Transverse colon (tissue), 4 donors: ENCODE data around the gene PRKG1. TPM values are rescaled to one million over a fixed set of nuclear protein-coding genes. Genes with fewer than 3 reads are reported as not detected.
"Not testable (repeated sequence)": the region's sequence is repeated elsewhere in the genome, so short reads cannot be mapped to it uniquely, and the experiment has no call there.

Experiments used
- DNase-seq: peaks from one replicate; pipeline ENCODE4 v3.0.0-alpha.2; 2019
- H3K27ac ChIP-seq, 4 donors: fragments of 200-600 bp; sonication (generic); 2 replicates each; pipeline ENCODE4 v1.5.1; 2016 to 2018; ENCODE audit warnings: inconsistent platforms in 4 of 4
- H3K27me3 ChIP-seq: fragments of 200-600 bp; sonication (generic); 2 replicates; pipeline ENCODE4 v1.5.1; 2017; ENCODE audit warnings: inconsistent platforms
- H3K36me3 ChIP-seq, 4 donors: fragments of 200-600 bp; sonication (generic); 2 replicates each; pipeline ENCODE4 v1.5.1; 2017 to 2019; ENCODE audit warnings: inconsistent platforms in 4 of 4
- H3K4me1 ChIP-seq, 4 donors: fragments of 200-600 bp; sonication (generic); 2 replicates each; pipeline ENCODE4 v1.5.1; 2017 to 2020; ENCODE audit warnings: inconsistent platforms in 4 of 4
- H3K4me3 ChIP-seq, 4 donors: fragments of 200-600 bp; sonication (generic); 1 replicate in 1 of 4; 2 replicates in 3 of 4; pipeline versions ENCODE4 v1.5.1 to v1.6.1; 2017 to 2019; ENCODE audit warnings: inconsistent platforms in 4 of 4
- H3K9me3 ChIP-seq, 2 donors: fragments of 200-600 bp; sonication (generic); 2 replicates each; pipeline ENCODE4 v1.5.1; 2017 to 2019; ENCODE audit warnings: inconsistent platforms in 2 of 2
- CTCF ChIP-seq, 5 experiments: fragments of 200-600 bp in 3 of 5; fragments of 450-650 bp in 2 of 5; sonication (generic) in 3 of 5; IDR thresholded peaks; 1 replicate in 2 of 5; 2 replicates in 3 of 5; pipeline ENCODE4 v1.5.1; 2016 to 2017; ENCODE audit warnings: antibody characterized with exemption in 5 of 5, inconsistent platforms in 3 of 5, mild to moderate bottlenecking in 2 of 5, moderate library complexity in 1 of 5
- EP300 ChIP-seq: sonication (generic); formaldehyde crosslinking; IDR thresholded peaks from one replicate; pipeline ENCODE4 v1.6.1; 2017; ENCODE audit warnings: antibody characterized with exemption, low read depth
- POLR2A ChIP-seq: fragments of 450-650 bp; IDR thresholded peaks from one replicate; pipeline ENCODE4 v1.6.1; 2016; ENCODE audit warnings: antibody characterized with exemption, mild to moderate bottlenecking, moderate library complexity
- POLR2AphosphoS5 ChIP-seq, 3 donors: sonication (generic); formaldehyde crosslinking; IDR thresholded peaks; one replicate each; pipeline ENCODE4 v1.6.1; 2016; ENCODE audit warnings: antibody characterized with exemption in 3 of 3
- WGBS, 2 donors: methylation state at CpG; one replicate each; pipeline ENCODE4 v1.1.5; 2018; ENCODE audit warnings: low coverage in 1 of 2; 5-methylcytosine and 5-hydroxymethylcytosine counted together
- in situ Hi-C, 4 donors: fragments of 200-750 bp; cut with MboI; loops; one replicate each; pipeline versions ENCODE4 v1.15.0 to v1.15.1; 2017; ENCODE audit warnings: low sequenced_read_pairs in 3 of 4, low pct_ligation_motif_present in 1 of 4, low pct_unique_long_range_greater_than_20kb in 1 of 4
- intact Hi-C: fragments of 100-400 bp; cut with DNase I; formaldehyde crosslinking; loops from one replicate; pipeline ENCODE4 v1.15.1; 2023; ENCODE audit warnings: low total_unique reads
- total RNA-seq, 4 donors: library from RNA; depleted of rRNA; stranded (reverse); fragments of >200 nt; gene quantifications; one replicate each; pipeline ENCODE4 v1.1.0, GENCODE V29; 2016

The PRKG1 gene
- total RNA-seq, 4 donors from 2014 or later, result 17.6 to 30.6 (median 26.9) TPM

DNA sequence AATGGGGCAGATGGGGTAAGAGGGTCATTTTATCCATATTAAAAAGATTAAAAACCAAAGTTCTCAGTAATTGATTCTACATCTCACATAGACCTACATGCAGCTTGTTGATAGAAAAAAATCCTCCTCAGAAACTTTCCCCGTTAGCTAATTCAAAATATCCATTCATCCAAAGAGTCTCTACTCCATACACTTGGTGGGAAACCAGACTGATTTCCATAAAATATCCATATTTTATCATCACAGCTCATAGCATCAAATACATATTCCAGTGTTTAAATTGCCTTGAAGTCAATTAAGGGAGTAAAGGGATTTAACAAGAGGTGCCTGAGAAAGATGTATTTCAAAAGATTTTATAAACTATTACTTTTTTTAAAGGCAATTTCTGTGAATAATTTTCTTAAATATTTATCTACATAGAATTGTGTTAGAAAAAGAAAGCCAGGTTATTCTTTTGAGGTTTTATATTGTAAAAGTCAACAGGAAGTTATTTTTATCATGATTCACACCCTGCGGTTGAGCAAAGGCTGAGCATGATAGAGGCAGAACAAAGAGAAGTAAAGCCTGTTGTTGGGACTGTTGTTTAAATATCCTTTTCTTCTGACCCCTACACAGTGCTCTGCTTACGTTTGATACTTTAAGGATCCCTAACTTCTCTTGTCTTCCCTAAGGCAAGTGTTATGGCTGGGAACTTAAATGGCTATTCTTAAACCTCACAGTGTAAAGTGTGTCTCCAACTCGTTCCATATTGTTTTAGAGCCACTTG, 266.7 kb downstream of the PRKG1 start:
- intact Hi-C loops, result no loop called here
- no peak for DNase-seq
- no peak for TF ChIP-seq CTCF (IDR thresholded peaks at IDR 0.05)
- no peak for TF ChIP-seq EP300
- TF ChIP-seq POLR2A, result no peak
- TF ChIP-seq POLR2AphosphoS5 (IDR thresholded peaks at IDR 0.05), result no peak
- no peak overlapping the region for H3K27ac ChIP-seq
- no peaks in the 10 kb centered on the region for H3K9me3 ChIP-seq
- H3K4me1 ChIP-seq, result peaks cover 0 to 17% (median 5%) of the 10 kb centered on the region in 4 donors
- no peak overlapping the region for H3K4me3 ChIP-seq
- no peaks in the 10 kb centered on the region for H3K27me3 ChIP-seq
- in situ Hi-C loops, result no loop called here
- 50 to 53% methylated on average over 4 of the region's 4 CpGs for WGBS, 2 donors
- H3K36me3 ChIP-seq, result no peaks in the 10 kb centered on the region

GRCh38 chr10:51341745-51342144, 267.5 kb downstream of the PRKG1 start:
- H3K27ac ChIP-seq, intact Hi-C loops, H3K27me3 ChIP-seq, H3K36me3 ChIP-seq, H3K4me3 ChIP-seq, DNase-seq, in situ Hi-C loops, H3K9me3 ChIP-seq: not testable (repeated sequence)
- peaks cover 0 to 17% (median 5%) of the 10 kb centered on the region in 4 donors for H3K4me1 ChIP-seq
- WGBS, 2 donors, result 85 to 87% methylated on average over 2 to 3 of the region's 3 CpGs

- intact Hi-C loops, result no loop called here
- no peaks in the 10 kb centered on the region for H3K9me3 ChIP-seq
- H3K4me1 ChIP-seq, result peaks cover 0 to 17% (median 5%) of the 10 kb centered on the region in 4 donors
- no peak for DNase-seq
- in situ Hi-C loops, result no loop called here
- no peak overlapping the region for H3K4me3 ChIP-seq
- no peak overlapping the region for H3K27ac ChIP-seq
- H3K27me3 ChIP-seq, result no peaks in the 10 kb centered on the region
- no peaks in the 10 kb centered on the region for H3K36me3 ChIP-seq
- TF ChIP-seq POLR2A (no peak), CTCF (IDR thresholded peaks at IDR 0.05) (no peak)
- WGBS, 2 donors, result 93% methylated on average over 1 of the region's 1 CpG
Observed at GRCh38 chr10:51342381-51342780, 268.1 kb downstream of the PRKG1 start.

GRCh38 chr10:51343391-51343790, 269.1 kb downstream of the PRKG1 start:
- H3K4me1 ChIP-seq, result peaks cover 0 to 17% (median 5%) of the 10 kb centered on the region in 4 donors
- 82 to 91% methylated on average over 1 of the region's 1 CpG for WGBS, 2 donors
- H3K9me3 ChIP-seq, result no peaks in the 10 kb centered on the region
- no peaks in the 10 kb centered on the region for H3K27me3 ChIP-seq
- no peak overlapping the region for H3K4me3 ChIP-seq
- DNase-seq, result no peak
- H3K36me3 ChIP-seq, result no peaks in the 10 kb centered on the region
- no peak overlapping the region for H3K27ac ChIP-seq
- intact Hi-C loops (no loop called here), in situ Hi-C loops (no loop called here)
- TF ChIP-seq CTCF (IDR thresholded peaks at IDR 0.05) (no peak), EP300 (no peak), POLR2A (no peak), POLR2AphosphoS5 (IDR thresholded peaks at IDR 0.05) (no peak)

GRCh38 chr10:51344371-51344770, 270.1 kb downstream of the PRKG1 start:
- in situ Hi-C loops, result no loop called here
- Histone ChIP-seq H3K27ac (no peak overlapping the region), H3K9me3 (no peaks in the 10 kb centered on the region), H3K4me3 (no peak overlapping the region), H3K4me1 (peaks cover 0 to 17% (median 5%) of the 10 kb centered on the region in 4 donors), H3K36me3 (no peaks in the 10 kb centered on the region), H3K27me3 (no peaks in the 10 kb centered on the region)
- no peak for DNase-seq
- intact Hi-C loops, result no loop called here
- no peak for TF ChIP-seq CTCF (IDR thresholded peaks at IDR 0.05)
- no peak for TF ChIP-seq POLR2A
- WGBS, 2 donors, result 80 to 86% methylated on average over 1 of the region's 1 CpG
